ENCODE data around the gene CAPN9.

- TF ChIP-seq CTCF (IDR thresholded peaks at IDR 0.05) (no peak), POLR2A (IDR thresholded peaks at IDR 0.05) (no peak)
Measured at GRCh38 chr1:230770317-230770716, 23.1 kb downstream of the CAPN9 start.

All from thyroid gland (tissue), 4 donors.